ENCODE data around the gene VWA8. TPM values are rescaled to one million over a fixed set of nuclear protein-coding genes. Genes with fewer than 3 reads are reported as not detected.

Gene VWA8
- total and polyA plus RNA-seq, 2 of the 13 experiments (the other 11 are each of a cell fraction or from before 2014, with no cell fraction given), result 9.1 to 17.3 TPM

DNA sequence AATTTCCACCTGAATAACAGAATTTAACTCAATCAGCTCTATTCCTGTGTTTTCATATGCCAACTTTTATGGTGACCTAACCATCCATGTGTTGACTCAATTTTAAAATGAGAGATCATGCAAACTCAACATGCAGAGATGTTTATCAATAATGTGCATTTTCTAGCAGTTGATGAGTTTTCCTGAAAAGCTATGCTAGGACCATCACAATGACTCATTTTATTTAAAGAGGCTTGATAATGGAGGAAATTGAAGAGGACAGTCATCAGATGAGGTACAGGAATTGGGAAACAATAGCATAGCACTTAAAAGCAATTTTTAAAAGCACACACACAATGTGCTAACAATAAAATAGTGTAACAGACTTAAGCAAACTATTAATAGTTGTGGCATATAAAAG is 127.1 kb downstream of the VWA8 start:
- Histone ChIP-seq H3K4me3 (replicated peaks in 1 of 3; ENCODE audit: insufficient read depth in 1 of 3, low read depth in 2 of 3, low read length in 3 of 3) (no peak overlapping the region), H3K36me3 (replicated peaks in 1 of 2; ENCODE audit: control insufficient read depth in 1 of 2, insufficient read depth in 2 of 2, low read length in 2 of 2) (peaks cover 0 to 10% of the 10 kb centered on the region in 2 experiments; a peak in 3 of 5 replicates), H3K4me1 (ENCODE audit: insufficient read depth, low read length) (no peaks in the 10 kb centered on the region), H3K4me2 (ENCODE audit: low read depth, low read length) (no peak overlapping the region), H3K79me2 (ENCODE audit: insufficient read depth, low read length) (no peaks in the 10 kb centered on the region), H2AFZ (ENCODE audit: low read length) (no peak overlapping the region), H3K27me3 (ENCODE audit: control insufficient read depth in 1 of 2, insufficient read depth in 2 of 2, low read length in 2 of 2) (no peaks in the 10 kb centered on the region), H3K27ac (ENCODE audit: extremely low read length, insufficient read depth, low read length) (no peak overlapping the region), H3K9me3 (ENCODE audit: low read length) (no peaks in the 10 kb centered on the region), H3K9ac (ENCODE audit: insufficient read depth, low read depth, low read length) (no peak overlapping the region), H4K20me1 (ENCODE audit: insufficient read depth, low read length) (no peaks in the 10 kb centered on the region)
- ChIA-PET POLR2A (no interaction called here), CTCF (ENCODE audit: low intra/inter-chr PET ratio, low total read pairs) (no interaction called here)
- TF ChIP-seq ZNF292 (CRISPR knock-in tag; IDR thresholded peaks at IDR 0.05; ENCODE audit: borderline replicate concordance, low read depth) (no peak), POLR2AphosphoS5 (IDR thresholded peaks at IDR 0.05; ENCODE audit: low read depth, low read length) (no peak), ZNF225 (CRISPR knock-in tag; IDR thresholded peaks at IDR 0.05) (no peak), KAT8 (CRISPR knock-in tag; IDR thresholded peaks at IDR 0.05) (no peak)
- no peak for DNase-seq (ENCODE audit: low spot score)
- ATAC-seq, result no peak
- no TSS peak for BruUV-seq (replicated peaks)
- FAIRE-seq, result no peak
- intact Hi-C loops (cut with micrococcal nuclease; ENCODE audit: unreplicated experiment) (no loop called here), in situ Hi-C loops (cut with HindIII; ENCODE audit: extremely low pct_ligation_motif_present, low pct_unique_long_range_greater_than_20kb) (no loop called here)

DNA sequence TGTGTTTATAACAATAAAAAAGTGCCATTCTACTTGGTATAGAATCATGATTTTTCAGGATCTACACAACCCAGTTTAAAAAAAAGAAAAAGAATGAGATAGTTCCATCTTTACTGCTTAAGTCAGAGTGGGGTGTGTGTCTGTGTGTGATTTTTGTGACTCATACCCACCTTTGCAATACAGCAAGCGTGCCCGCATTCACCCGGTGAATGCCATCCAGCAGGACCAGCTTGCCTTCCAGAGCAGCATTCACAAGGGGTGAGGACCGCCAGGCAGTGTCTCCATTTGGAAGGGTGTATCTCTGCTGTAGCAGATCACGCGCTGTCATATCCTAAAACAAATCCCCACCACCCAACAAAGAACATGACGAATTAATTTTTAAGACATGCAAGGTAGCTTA is 127.7 kb downstream of the VWA8 start:
- no peak for DNase-seq (ENCODE audit: low spot score)
- BruUV-seq (replicated peaks), result no TSS peak
- TF ChIP-seq ZNF619 (CRISPR knock-in tag; IDR thresholded peaks at IDR 0.05) (no peak), NR2F2 (IDR thresholded peaks at IDR 0.05; ENCODE audit: borderline replicate concordance, low read depth) (no peak), ZSCAN25 (CRISPR knock-in tag; IDR thresholded peaks at IDR 0.05) (no peak), ZHX2 (IDR thresholded peaks at IDR 0.05; ENCODE audit: low read depth) (no peak), ZHX2 (CRISPR knock-in tag; IDR thresholded peaks at IDR 0.05; ENCODE audit: borderline replicate concordance) (no peak), ZNF850 (CRISPR knock-in tag; conservative IDR thresholded peaks at IDR 0.05) (no peak), ZNF776 (CRISPR knock-in tag; IDR thresholded peaks at IDR 0.05) (no peak)
- TF ChIP-seq, protein P1, sequence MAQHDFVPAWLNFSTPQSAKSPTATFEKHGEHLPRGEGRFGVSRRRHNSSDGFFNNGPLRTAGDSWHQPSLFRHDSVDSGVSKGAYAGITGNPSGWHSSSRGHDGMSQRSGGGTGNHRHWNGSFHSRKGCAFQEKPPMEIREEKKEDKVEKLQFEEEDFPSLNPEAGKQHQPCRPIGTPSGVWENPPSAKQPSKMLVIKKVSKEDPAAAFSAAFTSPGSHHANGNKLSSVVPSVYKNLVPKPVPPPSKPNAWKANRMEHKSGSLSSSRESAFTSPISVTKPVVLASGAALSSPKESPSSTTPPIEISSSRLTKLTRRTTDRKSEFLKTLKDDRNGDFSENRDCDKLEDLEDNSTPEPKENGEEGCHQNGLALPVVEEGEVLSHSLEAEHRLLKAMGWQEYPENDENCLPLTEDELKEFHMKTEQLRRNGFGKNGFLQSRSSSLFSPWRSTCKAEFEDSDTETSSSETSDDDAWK (CRISPR knock-in tag; IDR thresholded peaks at IDR 0.05), result no peak

More for the DNA sequence above, 127.7 kb downstream of the VWA8 start:
- intact Hi-C loops (cut with micrococcal nuclease; ENCODE audit: unreplicated experiment), result no loop called here
- Histone ChIP-seq H3K9me3 (ENCODE audit: low read length) (no peaks in the 10 kb centered on the region), H3K79me2 (ENCODE audit: insufficient read depth, low read length) (no peaks in the 10 kb centered on the region), H3K4me2 (ENCODE audit: low read depth, low read length) (no peak overlapping the region), H4K20me1 (ENCODE audit: insufficient read depth, low read length) (no peaks in the 10 kb centered on the region), H2AFZ (ENCODE audit: low read length) (no peak overlapping the region), H3K27me3 (ENCODE audit: control insufficient read depth in 1 of 2, insufficient read depth in 2 of 2, low read length in 2 of 2) (no peaks in the 10 kb centered on the region), H3K36me3 (replicated peaks in 1 of 2; ENCODE audit: control insufficient read depth in 1 of 2, insufficient read depth in 2 of 2, low read length in 2 of 2) (peaks cover 0 to 10% of the 10 kb centered on the region in 2 experiments; a peak in 3 of 5 replicates), H3K9ac (ENCODE audit: insufficient read depth, low read depth, low read length) (no peak overlapping the region), H3K4me1 (ENCODE audit: insufficient read depth, low read length) (no peaks in the 10 kb centered on the region), H3K4me3 (replicated peaks in 1 of 3; ENCODE audit: insufficient read depth in 1 of 3, low read depth in 2 of 3, low read length in 3 of 3) (no peak overlapping the region), H3K27ac (ENCODE audit: extremely low read length, insufficient read depth, low read length) (no peak overlapping the region)
- ChIA-PET POLR2A (no interaction called here), CTCF (ENCODE audit: low intra/inter-chr PET ratio, low total read pairs) (no interaction called here)
- WGBS (ENCODE audit: low lambda C conversion rate), result 100% methylated on average over 7 of the region's 7 CpGs
- in situ Hi-C loops (cut with HindIII; ENCODE audit: extremely low pct_ligation_motif_present, low pct_unique_long_range_greater_than_20kb), result no loop called here
- FAIRE-seq (no peak), ATAC-seq (no peak)
